PFSK-1 (cell line): Measurements from ENCODE around the gene NT5DC1.
A peak's percentile ranks its signal among the peaks of the same experiment; 100 is the strongest.

Source experiments
- FOXP2 ChIP-seq: optimal IDR thresholded peaks from 2 replicates; pipeline ENCODE3; 2011; ENCODE audit warnings: borderline replicate concordance, control low read depth, inconsistent platforms; ENCODE audit not compliant: insufficient read depth; ENCODE audit errors: extremely low read length, extremely low read depth
- POLR2AphosphoS5 ChIP-seq: IDR thresholded peaks from 2 replicates; pipeline ENCODE4 v1.6.1; 2012; ENCODE audit warnings: low read depth, mild to moderate bottlenecking, control low read depth, low read length, moderate library complexity
- SIN3A ChIP-seq: IDR thresholded peaks from 2 replicates; pipeline ENCODE4 v1.6.1; 2012; ENCODE audit warnings: mild to moderate bottlenecking, low read length, moderate library complexity, borderline replicate concordance; ENCODE audit not compliant: insufficient read depth
- TAF1 ChIP-seq: IDR thresholded peaks from 2 replicates; pipeline ENCODE4 v1.6.1; 2012; ENCODE audit warnings: low read length, control low read depth, borderline replicate concordance; ENCODE audit not compliant: insufficient read depth
- TF ChIP-seq, protein P1 (sequence below), 2 experiments: IDR thresholded peaks; 2 replicates each; pipeline versions ENCODE4 v1.6.1 to v1.8.0; 2011 to 2012; ENCODE audit warnings: low read depth in 2 of 2, low read length in 2 of 2, control low read depth in 1 of 2, inconsistent platforms in 1 of 2, mild to moderate bottlenecking in 1 of 2, moderate library complexity in 1 of 2; ENCODE audit not compliant: insufficient read depth in 1 of 2

NT5DC1 gene

GRCh38 chr6:116094041-116094440 lies 6.6 kb upstream of the NT5DC1 start:
- TF ChIP-seq SIN3A (no peak), FOXP2 (no peak), POLR2AphosphoS5 (no peak), TAF1 (no peak)
- TF ChIP-seq, protein P1, sequence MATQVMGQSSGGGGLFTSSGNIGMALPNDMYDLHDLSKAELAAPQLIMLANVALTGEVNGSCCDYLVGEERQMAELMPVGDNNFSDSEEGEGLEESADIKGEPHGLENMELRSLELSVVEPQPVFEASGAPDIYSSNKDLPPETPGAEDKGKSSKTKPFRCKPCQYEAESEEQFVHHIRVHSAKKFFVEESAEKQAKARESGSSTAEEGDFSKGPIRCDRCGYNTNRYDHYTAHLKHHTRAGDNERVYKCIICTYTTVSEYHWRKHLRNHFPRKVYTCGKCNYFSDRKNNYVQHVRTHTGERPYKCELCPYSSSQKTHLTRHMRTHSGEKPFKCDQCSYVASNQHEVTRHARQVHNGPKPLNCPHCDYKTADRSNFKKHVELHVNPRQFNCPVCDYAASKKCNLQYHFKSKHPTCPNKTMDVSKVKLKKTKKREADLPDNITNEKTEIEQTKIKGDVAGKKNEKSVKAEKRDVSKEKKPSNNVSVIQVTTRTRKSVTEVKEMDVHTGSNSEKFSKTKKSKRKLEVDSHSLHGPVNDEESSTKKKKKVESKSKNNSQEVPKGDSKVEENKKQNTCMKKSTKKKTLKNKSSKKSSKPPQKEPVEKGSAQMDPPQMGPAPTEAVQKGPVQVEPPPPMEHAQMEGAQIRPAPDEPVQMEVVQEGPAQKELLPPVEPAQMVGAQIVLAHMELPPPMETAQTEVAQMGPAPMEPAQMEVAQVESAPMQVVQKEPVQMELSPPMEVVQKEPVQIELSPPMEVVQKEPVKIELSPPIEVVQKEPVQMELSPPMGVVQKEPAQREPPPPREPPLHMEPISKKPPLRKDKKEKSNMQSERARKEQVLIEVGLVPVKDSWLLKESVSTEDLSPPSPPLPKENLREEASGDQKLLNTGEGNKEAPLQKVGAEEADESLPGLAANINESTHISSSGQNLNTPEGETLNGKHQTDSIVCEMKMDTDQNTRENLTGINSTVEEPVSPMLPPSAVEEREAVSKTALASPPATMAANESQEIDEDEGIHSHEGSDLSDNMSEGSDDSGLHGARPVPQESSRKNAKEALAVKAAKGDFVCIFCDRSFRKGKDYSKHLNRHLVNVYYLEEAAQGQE (IDR thresholded peaks at IDR 0.05; ENCODE audit: insufficient read depth in 1 of 2, low read depth in 2 of 2, low read length in 2 of 2), result no peak

DNA sequence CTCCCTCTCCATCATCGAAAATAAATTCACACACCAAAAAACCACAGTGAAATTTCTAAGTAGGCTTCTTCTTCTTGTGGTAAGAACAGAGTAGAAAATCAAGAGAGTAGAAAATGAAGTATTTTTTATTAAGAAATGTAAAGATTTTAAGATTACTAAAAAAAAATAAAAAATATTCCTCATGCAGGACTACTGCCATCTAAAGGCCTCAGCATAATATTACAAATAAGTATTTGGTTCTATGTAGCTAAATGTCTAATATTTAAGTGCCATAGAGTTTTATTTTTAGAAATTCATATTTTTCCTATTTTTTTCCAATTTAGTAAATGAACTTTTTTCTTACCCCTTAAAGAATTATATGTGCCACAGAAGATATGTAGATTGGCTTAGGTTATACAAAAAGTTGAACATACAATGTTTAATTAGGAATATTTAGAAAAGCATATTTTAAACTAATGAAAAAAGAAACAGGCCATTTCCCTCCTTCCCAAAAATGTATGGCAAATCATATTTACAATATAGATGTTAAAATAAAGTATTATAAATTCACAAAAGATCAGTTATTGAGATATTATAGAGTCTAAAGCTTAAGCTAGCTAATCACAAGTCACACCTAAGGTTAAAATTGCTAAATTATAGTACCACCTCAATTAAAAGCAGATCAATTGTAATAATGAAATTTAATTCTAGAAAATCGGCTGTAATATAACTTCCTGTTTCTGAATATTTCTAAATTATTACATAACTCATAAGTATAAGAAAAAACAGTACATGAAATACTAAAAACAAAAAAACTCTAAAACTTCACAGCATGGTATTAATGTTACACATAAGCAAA lies 3.5 kb upstream of the NT5DC1 start:
- TF ChIP-seq TAF1, result no peak
- TF ChIP-seq, protein P1 (IDR thresholded peaks at IDR 0.05; ENCODE audit: insufficient read depth in 1 of 2, low read depth in 2 of 2, low read length in 2 of 2), result no peak

DNA sequence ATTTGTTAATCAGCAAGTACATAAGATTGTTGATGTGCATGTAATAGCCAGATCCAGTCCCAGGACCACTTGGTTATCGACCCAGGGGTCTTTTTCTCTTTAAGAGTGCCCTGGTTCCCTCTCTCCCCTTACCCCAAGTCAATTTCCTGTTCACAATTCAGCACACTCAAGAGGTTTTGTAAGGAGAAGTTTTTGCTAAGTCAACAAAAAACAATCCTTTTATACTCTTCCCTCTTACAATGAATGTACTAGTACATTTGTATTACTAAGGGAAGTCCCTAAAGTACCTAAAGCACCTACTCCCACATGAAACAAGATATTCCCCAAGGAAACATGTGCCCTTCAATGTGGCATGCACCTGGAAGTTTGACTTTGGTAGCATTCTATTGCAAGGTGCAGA lies 1.6 kb upstream of the NT5DC1 start:
- TF ChIP-seq POLR2AphosphoS5 (no peak), TAF1 (no peak), SIN3A (no peak), FOXP2 (no peak)
- TF ChIP-seq, protein P1 (IDR thresholded peaks at IDR 0.05; ENCODE audit: insufficient read depth in 1 of 2, low read depth in 2 of 2, low read length in 2 of 2), result no peak

GRCh38 chr6:116101302-116101718 lies 657 bp downstream of the NT5DC1 start:
- TF ChIP-seq POLR2AphosphoS5, result no peak
- 0 out of 2 replicates have a peak, but pooled peaks have one; percentile 27 for TF ChIP-seq SIN3A

- no peak for TF ChIP-seq TAF1
- TF ChIP-seq SIN3A, result no peak
- TF ChIP-seq FOXP2, result no peak
- TF ChIP-seq POLR2AphosphoS5, result no peak
- TF ChIP-seq, protein P1 (IDR thresholded peaks at IDR 0.05; ENCODE audit: insufficient read depth in 1 of 2, low read depth in 2 of 2, low read length in 2 of 2), result no peak
These were observed 1.1 kb downstream of the NT5DC1 start for GRCh38 chr6:116101790-116102189.
